HepG2 (cell line): ENCODE data around the gene ZBP1. TPM values are rescaled to one million over a fixed set of nuclear protein-coding genes. Genes with fewer than 3 reads are reported as not detected.

Source experiments
- BHLHE40 ChIP-seq: IDR thresholded peaks from 2 replicates; pipeline ENCODE4 v1.6.1; 2011; ENCODE audit warnings: low read length, improper control_type of control experiment
- ESRRA ChIP-seq: sonication (generic); formaldehyde crosslinking; IDR thresholded peaks from 2 replicates; pipeline ENCODE4 v1.5.1; 2020; ENCODE audit warnings: mild to moderate bottlenecking, low read depth, missing genetic modification reagents
- KAT2B ChIP-seq: fragments of 150-350 bp; IDR thresholded peaks from 2 replicates; pipeline ENCODE4 v1.6.1; 2014; ENCODE audit warnings: low read depth, low read length, borderline replicate concordance
- KMT2B ChIP-seq: IDR thresholded peaks from 2 replicates; pipeline ENCODE4 v1.6.1; 2016; ENCODE audit warnings: missing genetic modification reagents, missing compliant biosample characterization
- MTF1 ChIP-seq: sonication (generic); formaldehyde crosslinking; IDR thresholded peaks from 2 replicates; pipeline ENCODE4 v1.5.0; 2020; ENCODE audit warnings: missing genetic modification reagents
- NFKBIZ ChIP-seq: IDR thresholded peaks from 2 replicates; pipeline ENCODE4 v1.6.1; 2018; ENCODE audit warnings: missing genetic modification reagents, missing compliant biosample characterization
- PCBP2 ChIP-seq: fragments of 200-400 bp; formaldehyde crosslinking; optimal IDR thresholded peaks from 2 replicates; pipeline ENCODE3; 2018; ENCODE audit warnings: low read length, low read depth; ENCODE audit not compliant: poor library complexity, severe bottlenecking
- RBM39 ChIP-seq: fragments of 200-400 bp; formaldehyde crosslinking; IDR thresholded peaks from one replicate; pipeline ENCODE4 v1.6.1; 2018; ENCODE audit warnings: antibody characterized with exemption, mild to moderate bottlenecking, low read depth, low read length; ENCODE audit not compliant: poor library complexity, severe bottlenecking
- SMAD1 ChIP-seq: sonication (generic); formaldehyde crosslinking; IDR thresholded peaks from 2 replicates; pipeline ENCODE4 v1.4.0; 2020; ENCODE audit warnings: missing genetic modification reagents, low read depth, mild to moderate bottlenecking, borderline replicate concordance
- TBX2 ChIP-seq: sonication (generic); formaldehyde crosslinking; IDR thresholded peaks from 2 replicates; pipeline ENCODE4 v1.5.0; 2020; ENCODE audit warnings: missing genetic modification reagents, mild to moderate bottlenecking, borderline replicate concordance
- ZMYM2 ChIP-seq: sonication (generic); formaldehyde crosslinking; IDR thresholded peaks from 2 replicates; pipeline ENCODE4 v1.8.0; 2022; ENCODE audit warnings: mild to moderate bottlenecking, missing genetic modification reagents
- ZNF326 ChIP-seq: sonication (generic); formaldehyde crosslinking; IDR thresholded peaks from 2 replicates; pipeline ENCODE4 v1.4.0; 2020; ENCODE audit warnings: missing genetic modification reagents, borderline replicate concordance
- ZNF331 ChIP-seq: sonication (generic); formaldehyde crosslinking; IDR thresholded peaks from 2 replicates; pipeline ENCODE4 v1.4.0; 2020; ENCODE audit warnings: missing genetic modification reagents
- ZSCAN25 ChIP-seq: sonication (generic); formaldehyde crosslinking; IDR thresholded peaks from 2 replicates; pipeline ENCODE4 v1.8.0; 2022; ENCODE audit warnings: mild to moderate bottlenecking, missing genetic modification reagents
- polyA plus RNA-seq, 8 experiments: library from polyadenylated mRNA; depleted of rRNA in 3 of 8; stranded (reverse) in 7 of 8; unstranded in 1 of 8; fragments of >200 nt; fragmentation: Illumina TruSeq in 4 of 8; extraction: Trizol in 4 of 8; gene quantifications; 2 replicates each; pipeline versions ENCODE4 v1.2.1 to v1.2.3, GENCODE V29; 2011 to 2016; ENCODE audit warnings: low read depth in 4 of 8, missing spikeins in 1 of 8, mixed read lengths in 1 of 8; ENCODE audit not compliant: insufficient read depth in 1 of 8
- total RNA-seq, 5 experiments: library from RNA; depleted of rRNA; stranded (reverse); fragments of >200 nt; fragmentation: Illumina TruSeq; extraction: Trizol; gene quantifications; 2 replicates each; pipeline ENCODE4 v1.2.3, GENCODE V29; 2016; ENCODE audit warnings: low read depth in 1 of 5
- TF ChIP-seq, protein P1 (sequence below): sonication (generic); formaldehyde crosslinking; IDR thresholded peaks from 2 replicates; pipeline ENCODE4 v1.5.1; 2020; ENCODE audit warnings: missing genetic modification reagents, mild to moderate bottlenecking, borderline replicate concordance
- TF ChIP-seq, protein P2 (sequence below): sonication (generic); formaldehyde crosslinking; IDR thresholded peaks from 2 replicates; pipeline ENCODE4 v1.4.0; 2020; ENCODE audit warnings: missing genetic modification reagents
- TF ChIP-seq, protein P3 (sequence below): fragments of 450-650 bp; IDR thresholded peaks from 2 replicates; pipeline ENCODE4 v1.6.1; 2016
- TF ChIP-seq, protein P4 (sequence below): sonication (generic); formaldehyde crosslinking; IDR thresholded peaks from 2 replicates; pipeline ENCODE4 v1.4.0; 2020; ENCODE audit warnings: missing genetic modification reagents
- TF ChIP-seq, protein P5 (sequence below): sonication (generic); formaldehyde crosslinking; IDR thresholded peaks from 2 replicates; pipeline ENCODE4 v1.9.0; 2022; ENCODE audit warnings: low read depth, missing genetic modification reagents
- TF ChIP-seq, protein P6 (sequence below): sonication (generic); formaldehyde crosslinking; conservative IDR thresholded peaks from 2 replicates; pipeline ENCODE4 v1.8.0; 2022; ENCODE audit warnings: low read depth, missing genetic modification reagents

ZBP1 gene
- total and polyA plus RNA-seq, 2 of the 13 experiments (the other 11 are each of a cell fraction or from before 2014, with no cell fraction given), result not detected

DNA sequence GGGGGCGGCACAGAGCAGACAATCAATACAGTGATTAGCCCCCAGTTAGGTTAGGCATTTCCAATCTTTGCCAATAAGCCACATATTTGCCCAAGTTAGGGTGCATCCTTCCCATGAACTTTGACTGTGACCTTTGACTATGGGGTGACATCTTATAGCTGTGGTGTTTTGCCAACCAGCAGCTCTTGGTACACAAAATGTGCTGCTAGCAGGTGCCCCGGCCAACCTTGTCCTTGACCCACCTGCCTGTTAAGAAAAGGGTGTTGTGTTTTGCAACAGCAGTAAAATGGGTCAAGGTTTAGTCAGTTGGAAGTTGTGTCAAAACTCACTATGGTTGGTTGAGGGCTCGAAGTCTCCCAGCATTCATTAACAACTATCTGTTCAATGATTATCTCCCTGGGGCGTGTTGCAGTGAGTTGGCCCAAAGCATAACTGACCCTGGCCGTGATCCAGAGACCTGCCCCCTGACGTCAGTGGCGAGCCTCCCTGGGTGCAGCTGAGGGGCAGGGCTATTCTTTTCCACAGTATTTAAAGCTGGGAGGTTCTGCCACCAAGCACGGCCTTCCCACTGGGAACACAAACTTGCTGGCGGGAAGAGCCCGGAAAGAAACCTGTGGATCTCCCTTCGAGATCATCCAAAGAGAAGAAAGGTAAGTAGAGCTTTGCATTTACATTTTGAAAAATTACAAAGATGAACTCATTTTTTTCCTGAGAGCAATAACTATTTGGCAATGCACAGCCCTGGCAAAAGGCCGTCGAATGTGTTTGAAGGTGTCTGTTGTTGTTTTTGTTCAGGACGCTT, 59.5 kb downstream of the ZBP1 start, which contains the start of gene PCK1 (continued):
- TF ChIP-seq, protein P1, sequence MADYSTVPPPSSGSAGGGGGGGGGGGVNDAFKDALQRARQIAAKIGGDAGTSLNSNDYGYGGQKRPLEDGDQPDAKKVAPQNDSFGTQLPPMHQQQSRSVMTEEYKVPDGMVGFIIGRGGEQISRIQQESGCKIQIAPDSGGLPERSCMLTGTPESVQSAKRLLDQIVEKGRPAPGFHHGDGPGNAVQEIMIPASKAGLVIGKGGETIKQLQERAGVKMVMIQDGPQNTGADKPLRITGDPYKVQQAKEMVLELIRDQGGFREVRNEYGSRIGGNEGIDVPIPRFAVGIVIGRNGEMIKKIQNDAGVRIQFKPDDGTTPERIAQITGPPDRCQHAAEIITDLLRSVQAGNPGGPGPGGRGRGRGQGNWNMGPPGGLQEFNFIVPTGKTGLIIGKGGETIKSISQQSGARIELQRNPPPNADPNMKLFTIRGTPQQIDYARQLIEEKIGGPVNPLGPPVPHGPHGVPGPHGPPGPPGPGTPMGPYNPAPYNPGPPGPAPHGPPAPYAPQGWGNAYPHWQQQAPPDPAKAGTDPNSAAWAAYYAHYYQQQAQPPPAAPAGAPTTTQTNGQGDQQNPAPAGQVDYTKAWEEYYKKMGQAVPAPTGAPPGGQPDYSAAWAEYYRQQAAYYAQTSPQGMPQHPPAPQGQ, result peak; percentile 39; the same call in 1 of the 2 replicates
- TF ChIP-seq KMT2B (CRISPR knock-in tag) (0 out of 2 replicates have a peak, but pooled peaks have one; percentile 50), TBX2 (CRISPR knock-in tag) (peak; percentile 97), SMAD1 (CRISPR knock-in tag) (no peak), BHLHE40 (peak; percentile 67), RBM39 (no peak), MTF1 (CRISPR knock-in tag) (no peak), NFKBIZ (peak; percentile 62; the same call in 1 of the 2 replicates), PCBP2 (no peak), ZMYM2 (peak; percentile 92), KAT2B (0 out of 2 replicates have a peak, but pooled peaks have one; percentile 28), ZNF326 (no peak), ESRRA (CRISPR knock-in tag) (peak; percentile 97), ZSCAN25 (peak; percentile 83), ZNF331 (CRISPR knock-in tag) (peak; percentile 92)
- TF ChIP-seq, protein P2, sequence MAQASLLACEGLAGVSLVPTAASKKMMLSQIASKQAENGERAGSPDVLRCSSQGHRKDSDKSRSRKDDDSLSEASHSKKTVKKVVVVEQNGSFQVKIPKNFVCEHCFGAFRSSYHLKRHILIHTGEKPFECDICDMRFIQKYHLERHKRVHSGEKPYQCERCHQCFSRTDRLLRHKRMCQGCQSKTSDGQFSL, result no peak
- TF ChIP-seq, protein P3, sequence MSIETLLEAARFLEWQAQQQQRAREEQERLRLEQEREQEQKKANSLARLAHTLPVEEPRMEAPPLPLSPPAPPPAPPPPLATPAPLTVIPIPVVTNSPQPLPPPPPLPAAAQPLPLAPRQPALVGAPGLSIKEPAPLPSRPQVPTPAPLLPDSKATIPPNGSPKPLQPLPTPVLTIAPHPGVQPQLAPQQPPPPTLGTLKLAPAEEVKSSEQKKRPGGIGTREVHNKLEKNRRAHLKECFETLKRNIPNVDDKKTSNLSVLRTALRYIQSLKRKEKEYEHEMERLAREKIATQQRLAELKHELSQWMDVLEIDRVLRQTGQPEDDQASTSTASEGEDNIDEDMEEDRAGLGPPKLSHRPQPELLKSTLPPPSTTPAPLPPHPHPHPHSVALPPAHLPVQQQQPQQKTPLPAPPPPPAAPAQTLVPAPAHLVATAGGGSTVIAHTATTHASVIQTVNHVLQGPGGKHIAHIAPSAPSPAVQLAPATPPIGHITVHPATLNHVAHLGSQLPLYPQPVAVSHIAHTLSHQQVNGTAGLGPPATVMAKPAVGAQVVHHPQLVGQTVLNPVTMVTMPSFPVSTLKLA, result peak; percentile 50
- TF ChIP-seq, protein P4, sequence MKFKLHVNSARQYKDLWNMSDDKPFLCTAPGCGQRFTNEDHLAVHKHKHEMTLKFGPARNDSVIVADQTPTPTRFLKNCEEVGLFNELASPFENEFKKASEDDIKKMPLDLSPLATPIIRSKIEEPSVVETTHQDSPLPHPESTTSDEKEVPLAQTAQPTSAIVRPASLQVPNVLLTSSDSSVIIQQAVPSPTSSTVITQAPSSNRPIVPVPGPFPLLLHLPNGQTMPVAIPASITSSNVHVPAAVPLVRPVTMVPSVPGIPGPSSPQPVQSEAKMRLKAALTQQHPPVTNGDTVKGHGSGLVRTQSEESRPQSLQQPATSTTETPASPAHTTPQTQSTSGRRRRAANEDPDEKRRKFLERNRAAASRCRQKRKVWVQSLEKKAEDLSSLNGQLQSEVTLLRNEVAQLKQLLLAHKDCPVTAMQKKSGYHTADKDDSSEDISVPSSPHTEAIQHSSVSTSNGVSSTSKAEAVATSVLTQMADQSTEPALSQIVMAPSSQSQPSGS (CRISPR knock-in tag), result peak; percentile 99
- TF ChIP-seq, protein P5, sequence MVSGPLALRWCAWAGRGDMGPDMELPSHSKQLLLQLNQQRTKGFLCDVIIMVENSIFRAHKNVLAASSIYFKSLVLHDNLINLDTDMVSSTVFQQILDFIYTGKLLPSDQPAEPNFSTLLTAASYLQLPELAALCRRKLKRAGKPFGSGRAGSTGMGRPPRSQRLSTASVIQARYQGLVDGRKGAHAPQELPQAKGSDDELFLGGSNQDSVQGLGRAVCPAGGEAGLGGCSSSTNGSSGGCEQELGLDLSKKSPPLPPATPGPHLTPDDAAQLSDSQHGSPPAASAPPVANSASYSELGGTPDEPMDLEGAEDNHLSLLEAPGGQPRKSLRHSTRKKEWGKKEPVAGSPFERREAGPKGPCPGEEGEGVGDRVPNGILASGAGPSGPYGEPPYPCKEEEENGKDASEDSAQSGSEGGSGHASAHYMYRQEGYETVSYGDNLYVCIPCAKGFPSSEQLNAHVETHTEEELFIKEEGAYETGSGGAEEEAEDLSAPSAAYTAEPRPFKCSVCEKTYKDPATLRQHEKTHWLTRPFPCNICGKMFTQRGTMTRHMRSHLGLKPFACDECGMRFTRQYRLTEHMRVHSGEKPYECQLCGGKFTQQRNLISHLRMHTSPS (CRISPR knock-in tag), result peak; percentile 90; the same call in 1 of the 2 replicates
- TF ChIP-seq, protein P6, sequence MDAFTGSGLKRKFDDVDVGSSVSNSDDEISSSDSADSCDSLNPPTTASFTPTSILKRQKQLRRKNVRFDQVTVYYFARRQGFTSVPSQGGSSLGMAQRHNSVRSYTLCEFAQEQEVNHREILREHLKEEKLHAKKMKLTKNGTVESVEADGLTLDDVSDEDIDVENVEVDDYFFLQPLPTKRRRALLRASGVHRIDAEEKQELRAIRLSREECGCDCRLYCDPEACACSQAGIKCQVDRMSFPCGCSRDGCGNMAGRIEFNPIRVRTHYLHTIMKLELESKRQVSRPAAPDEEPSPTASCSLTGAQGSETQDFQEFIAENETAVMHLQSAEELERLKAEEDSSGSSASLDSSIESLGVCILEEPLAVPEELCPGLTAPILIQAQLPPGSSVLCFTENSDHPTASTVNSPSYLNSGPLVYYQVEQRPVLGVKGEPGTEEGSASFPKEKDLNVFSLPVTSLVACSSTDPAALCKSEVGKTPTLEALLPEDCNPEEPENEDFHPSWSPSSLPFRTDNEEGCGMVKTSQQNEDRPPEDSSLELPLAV (CRISPR knock-in tag), result no peak; the same call in 1 of the 2 replicates
